ENCODE results near the gene UBE2H. TPM values are rescaled to one million over a fixed set of nuclear protein-coding genes. Genes with fewer than 3 reads are reported as not detected.
A peak's percentile ranks its signal among the peaks of the same experiment; 100 is the strongest.
"Not testable (repeated sequence)": the region's sequence is repeated elsewhere in the genome, so short reads cannot be mapped to it uniquely, and the experiment has no call there.

The UBE2H gene
- total RNA-seq, 1 donor, result 59.5 TPM

DNA sequence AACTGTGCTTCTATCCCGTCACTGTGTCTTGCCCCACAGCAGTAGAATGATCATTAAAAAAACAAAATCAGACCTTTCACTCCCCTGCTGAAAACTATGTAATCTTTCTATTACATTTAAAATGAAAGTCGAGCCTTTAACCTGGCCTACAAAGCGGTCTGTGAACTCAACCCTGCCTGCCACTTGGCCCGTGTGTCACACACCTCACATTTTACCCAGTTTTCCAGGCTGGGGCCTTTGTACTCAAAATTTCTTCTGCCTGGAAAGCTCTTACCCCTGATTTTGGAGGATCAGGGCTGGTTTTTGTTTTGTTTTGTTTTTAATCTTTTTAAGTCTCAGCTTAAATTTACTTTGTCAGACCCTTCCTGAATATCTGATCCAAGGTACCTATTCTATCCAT lies 82.1 kb downstream of the UBE2H start:
- no peak for DNase-seq (ENCODE audit: low read depth)
- TF ChIP-seq, protein P1, sequence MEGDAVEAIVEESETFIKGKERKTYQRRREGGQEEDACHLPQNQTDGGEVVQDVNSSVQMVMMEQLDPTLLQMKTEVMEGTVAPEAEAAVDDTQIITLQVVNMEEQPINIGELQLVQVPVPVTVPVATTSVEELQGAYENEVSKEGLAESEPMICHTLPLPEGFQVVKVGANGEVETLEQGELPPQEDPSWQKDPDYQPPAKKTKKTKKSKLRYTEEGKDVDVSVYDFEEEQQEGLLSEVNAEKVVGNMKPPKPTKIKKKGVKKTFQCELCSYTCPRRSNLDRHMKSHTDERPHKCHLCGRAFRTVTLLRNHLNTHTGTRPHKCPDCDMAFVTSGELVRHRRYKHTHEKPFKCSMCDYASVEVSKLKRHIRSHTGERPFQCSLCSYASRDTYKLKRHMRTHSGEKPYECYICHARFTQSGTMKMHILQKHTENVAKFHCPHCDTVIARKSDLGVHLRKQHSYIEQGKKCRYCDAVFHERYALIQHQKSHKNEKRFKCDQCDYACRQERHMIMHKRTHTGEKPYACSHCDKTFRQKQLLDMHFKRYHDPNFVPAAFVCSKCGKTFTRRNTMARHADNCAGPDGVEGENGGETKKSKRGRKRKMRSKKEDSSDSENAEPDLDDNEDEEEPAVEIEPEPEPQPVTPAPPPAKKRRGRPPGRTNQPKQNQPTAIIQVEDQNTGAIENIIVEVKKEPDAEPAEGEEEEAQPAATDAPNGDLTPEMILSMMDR (IDR thresholded peaks at IDR 0.05; ENCODE audit: insufficient read depth, low read length), result no peak
- no peak overlapping the region for H3K4me3 ChIP-seq (ENCODE audit: low read depth, low read length)

DNA sequence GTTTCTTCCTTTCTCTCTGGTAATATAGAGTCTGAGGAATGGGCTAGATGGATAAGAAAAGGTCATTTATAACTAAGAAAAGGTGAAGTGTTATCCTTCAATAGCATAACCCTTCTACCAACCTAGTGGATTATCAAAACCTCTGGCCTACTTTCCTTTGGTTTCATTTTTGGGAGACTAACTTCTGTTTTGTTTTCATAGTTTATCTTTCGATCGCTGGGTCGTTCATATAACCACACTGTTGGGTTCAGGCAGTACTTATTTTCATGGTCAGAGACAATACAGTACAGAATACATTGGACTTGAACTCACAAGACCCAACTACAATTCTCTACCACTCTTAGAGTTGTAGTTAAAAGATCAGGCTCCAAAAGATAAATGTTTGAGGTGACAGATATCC lies 86.5 kb downstream of the UBE2H start:
- H3K4me3 ChIP-seq (ENCODE audit: low read depth, low read length), result no peak overlapping the region
- no peak for DNase-seq (ENCODE audit: low read depth)
- TF ChIP-seq, protein P1 (IDR thresholded peaks at IDR 0.05; ENCODE audit: insufficient read depth, low read length), result no peak

- TF ChIP-seq, protein P1 (IDR thresholded peaks at IDR 0.05; ENCODE audit: insufficient read depth, low read length), result no peak
- no peak for DNase-seq (ENCODE audit: low read depth)
- no peak overlapping the region for H3K4me3 ChIP-seq (ENCODE audit: low read depth, low read length)
Measured at GRCh38 chr7:129865925-129866201, 86.9 kb downstream of the UBE2H start.

DNA sequence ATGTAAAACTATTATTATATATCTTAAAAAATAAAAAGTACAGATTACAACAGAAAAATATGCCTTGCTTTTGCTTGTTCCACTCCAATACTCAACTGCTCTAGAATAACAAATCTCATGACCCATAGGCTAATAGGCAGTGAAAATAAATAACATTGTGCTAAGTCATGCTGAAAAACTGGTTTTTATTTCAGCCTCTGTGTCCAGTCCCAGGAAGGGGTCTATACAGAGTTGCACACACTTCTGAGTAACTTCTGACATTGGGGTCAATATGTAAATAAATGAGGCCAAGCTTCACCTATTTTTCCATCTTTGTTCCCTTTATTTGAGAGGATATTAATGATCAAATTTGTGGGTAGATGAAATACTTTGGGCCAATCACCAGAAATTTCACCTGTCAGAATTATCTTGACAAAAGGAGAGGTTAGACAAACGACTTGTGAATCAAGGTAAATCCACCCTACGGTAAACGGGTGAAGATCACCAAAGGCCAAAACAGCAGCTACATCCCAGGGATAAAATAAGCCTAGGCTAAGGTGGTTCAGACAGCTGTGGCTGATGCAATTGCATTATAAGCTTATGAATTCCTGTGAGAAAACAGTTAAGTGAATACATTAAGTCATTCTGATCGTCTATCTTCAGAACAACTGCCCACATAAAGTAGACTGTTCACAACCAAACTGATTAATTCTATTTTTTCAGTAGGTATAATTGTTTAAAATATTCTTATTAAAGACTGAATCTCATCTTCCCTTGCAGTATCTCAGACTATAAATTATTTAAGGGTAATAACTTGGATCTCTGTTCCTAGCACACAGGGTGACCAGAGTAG lies 87.5 kb downstream of the UBE2H start:
- peak; percentile 59 for DNase-seq (ENCODE audit: low read depth)
- TF ChIP-seq, protein P1 (IDR thresholded peaks at IDR 0.05; ENCODE audit: insufficient read depth, low read length), result no peak

DNA sequence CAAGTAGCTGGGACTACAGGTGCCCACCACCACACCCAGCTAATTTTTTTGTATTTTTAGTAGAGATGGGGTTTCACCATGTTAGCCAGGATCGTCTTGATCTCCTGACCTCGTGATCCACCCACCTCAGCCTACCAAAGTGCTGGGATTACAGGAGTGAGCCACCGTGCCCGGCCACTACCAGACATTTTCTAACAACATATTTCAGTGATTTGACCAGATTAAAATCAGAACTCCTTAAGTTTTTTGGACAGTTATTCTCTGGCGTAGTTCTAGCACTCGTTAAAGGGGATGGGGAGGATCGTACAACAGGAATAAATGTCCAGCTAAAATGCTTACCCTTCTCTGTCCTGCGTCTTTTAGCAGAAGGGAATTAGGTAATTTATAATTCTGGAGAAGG lies 88.1 kb downstream of the UBE2H start:
- not testable (repeated sequence) for H3K4me3 ChIP-seq (ENCODE audit: low read depth, low read length); DNase-seq (ENCODE audit: low read depth)

More for the DNA sequence above, 87.5 kb downstream of the UBE2H start:
- no peak overlapping the region for H3K4me3 ChIP-seq (ENCODE audit: low read depth, low read length)

DNA sequence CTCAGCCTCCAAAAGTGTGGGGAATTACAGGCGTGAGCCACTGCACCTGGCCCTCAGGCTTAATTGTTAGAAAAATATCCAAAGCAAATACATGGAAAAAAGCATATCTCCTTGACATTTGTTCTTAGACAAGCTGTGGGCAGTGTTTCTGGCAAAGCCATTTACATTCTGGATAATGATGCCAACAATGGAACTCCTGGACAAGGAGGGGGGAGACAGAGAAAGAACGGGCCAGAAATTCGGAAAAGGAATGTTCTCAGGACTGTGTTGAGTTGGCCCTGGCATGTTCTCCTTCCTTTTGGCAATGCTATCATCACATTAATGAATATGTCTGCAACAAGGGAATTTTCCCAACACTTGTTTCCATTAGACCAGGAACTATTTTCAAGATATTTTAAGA lies 88.7 kb downstream of the UBE2H start:
- DNase-seq (ENCODE audit: low read depth), result peak; percentile 97
- TF ChIP-seq, protein P1 (IDR thresholded peaks at IDR 0.05; ENCODE audit: insufficient read depth, low read length), result no peak
- no peak overlapping the region for H3K4me3 ChIP-seq (ENCODE audit: low read depth, low read length)

DNA sequence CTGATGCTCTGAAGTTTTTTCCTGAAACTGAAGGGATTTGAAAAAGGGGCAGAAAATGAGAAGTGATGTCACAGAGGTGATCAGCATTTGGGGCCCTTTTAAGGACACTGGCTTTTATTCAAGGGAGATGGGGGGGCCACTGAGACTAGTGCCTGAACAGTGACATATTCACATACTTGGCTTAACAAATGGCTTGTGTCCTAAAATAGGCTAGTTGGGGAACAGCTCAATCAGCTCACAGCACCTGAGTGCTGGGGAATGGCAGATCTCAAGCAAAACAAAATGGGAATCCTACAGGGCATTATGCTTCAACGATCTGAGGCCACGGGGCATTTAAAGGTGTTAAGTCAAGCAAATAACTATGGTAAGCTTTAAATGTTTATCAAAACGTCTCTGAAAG lies 90.1 kb downstream of the UBE2H start:
- DNase-seq (ENCODE audit: low read depth), result no peak
- H3K4me3 ChIP-seq (ENCODE audit: low read depth, low read length), result no peak overlapping the region
- TF ChIP-seq, protein P1 (IDR thresholded peaks at IDR 0.05; ENCODE audit: insufficient read depth, low read length), result no peak

DNA sequence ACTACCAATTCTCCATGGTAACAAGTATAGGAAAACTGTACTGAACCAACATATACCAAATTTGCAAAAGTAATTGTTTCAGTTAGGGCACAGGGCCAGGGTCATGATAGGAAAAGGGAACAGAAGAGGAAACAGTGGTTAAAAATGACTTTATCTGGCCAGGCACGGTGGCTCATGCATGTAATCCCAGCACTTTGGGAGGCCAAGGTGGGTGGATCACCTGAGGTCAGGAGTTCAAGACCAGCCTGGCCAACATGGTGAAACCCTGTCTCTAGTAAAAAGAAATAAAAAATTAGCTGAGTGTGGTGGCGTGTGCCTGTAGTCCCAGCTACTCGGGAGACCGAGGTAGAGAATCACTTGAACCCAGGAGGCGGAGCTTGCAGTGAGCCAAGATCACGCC lies 92.0 kb downstream of the UBE2H start:
- not testable (repeated sequence) for DNase-seq (ENCODE audit: low read depth); H3K4me3 ChIP-seq (ENCODE audit: low read depth, low read length)

All from fibroblast of the aortic adventitia (primary cell).